ENCODE measurements around the gene CTU1. TPM values are rescaled to one million over a fixed set of nuclear protein-coding genes. Genes with fewer than 3 reads are reported as not detected.

Gene CTU1
- total RNA-seq, 1 experiment from 2014 or later, result 12.7 TPM

GRCh38 chr19:51141181-51141580 lies 33.0 kb upstream of the CTU1 start:
- H3K27ac Mint-ChIP-seq (ENCODE audit: low read depth, unreplicated experiment), result no peak overlapping the region
- no peak for DNase-seq (ENCODE audit: unreplicated experiment)

DNA sequence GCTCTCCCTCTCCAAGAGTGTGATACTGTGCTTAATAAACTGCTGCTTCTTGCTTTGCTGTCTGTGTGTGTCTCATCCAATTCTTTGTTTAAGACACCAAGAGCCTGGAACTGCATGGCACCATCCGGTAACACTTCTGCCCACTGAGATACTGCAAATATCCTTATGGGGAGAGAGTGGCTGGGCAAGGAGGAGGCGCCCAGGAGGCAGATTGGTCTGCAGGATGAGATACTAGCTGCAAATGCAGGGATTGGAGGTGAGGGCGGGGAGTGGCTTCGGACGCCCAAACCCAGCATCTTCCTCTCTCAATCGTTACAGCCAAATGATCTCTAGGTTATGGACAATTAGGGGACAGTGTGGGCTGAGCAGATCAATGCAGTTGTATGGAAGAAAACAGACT lies 32.2 kb upstream of the CTU1 start:
- ChIA-PET POLR2A (no interaction called here), CTCF (no interaction called here)
- Mint-ChIP-seq H3K36me3 (ENCODE audit: insufficient read depth, unreplicated experiment) (no peaks in the 10 kb centered on the region), H3K27ac (ENCODE audit: low read depth, unreplicated experiment) (no peak overlapping the region), H3K4me1 (ENCODE audit: insufficient read depth, unreplicated experiment) (no peaks in the 10 kb centered on the region), H3K9me3 (ENCODE audit: unreplicated experiment) (peaks cover 10% of the 10 kb centered on the region), H3K27me3 (ENCODE audit: insufficient read depth, unreplicated experiment) (no peaks in the 10 kb centered on the region), H3K4me3 (ENCODE audit: unreplicated experiment) (no peak overlapping the region)
- no peak for TF ChIP-seq CTCF (IDR thresholded peaks at IDR 0.05; ENCODE audit: unreplicated experiment)
- DNase-seq (ENCODE audit: unreplicated experiment), result no peak
- BruUV-seq (replicated peaks), result no TSS peak
- intact Hi-C loops (cut with micrococcal nuclease), result no loop called here

More at GRCh38 chr19:51141181-51141580, 33.0 kb upstream of the CTU1 start:
- Mint-ChIP-seq H3K4me1 (ENCODE audit: insufficient read depth, unreplicated experiment) (no peaks in the 10 kb centered on the region), H3K36me3 (ENCODE audit: insufficient read depth, unreplicated experiment) (peaks cover 5% of the 10 kb centered on the region), H3K9me3 (ENCODE audit: unreplicated experiment) (peaks cover 10% of the 10 kb centered on the region), H3K27me3 (ENCODE audit: insufficient read depth, unreplicated experiment) (no peaks in the 10 kb centered on the region), H3K4me3 (ENCODE audit: unreplicated experiment) (no peak overlapping the region)
- no TSS peak for BruUV-seq (replicated peaks)
- ChIA-PET POLR2A (no interaction called here), CTCF (interaction anchor here (0.6 kb wide), 1 partner anchor 566 kb away, joined by 5 read pairs; no protein-coding TSS in a partner anchor)
- intact Hi-C loops (cut with micrococcal nuclease), result no loop called here
- no peak for TF ChIP-seq CTCF (IDR thresholded peaks at IDR 0.05; ENCODE audit: unreplicated experiment)

GRCh38 chr19:51139299-51140014 lies 31.2 kb upstream of the CTU1 start:
- Mint-ChIP-seq H3K4me1 (ENCODE audit: insufficient read depth, unreplicated experiment) (no peaks in the 10 kb centered on the region), H3K27ac (ENCODE audit: low read depth, unreplicated experiment) (no peak overlapping the region), H3K4me3 (ENCODE audit: unreplicated experiment) (no peak overlapping the region), H3K36me3 (ENCODE audit: insufficient read depth, unreplicated experiment) (no peaks in the 10 kb centered on the region), H3K27me3 (ENCODE audit: insufficient read depth, unreplicated experiment) (no peaks in the 10 kb centered on the region), H3K9me3 (ENCODE audit: unreplicated experiment) (peaks cover 10% of the 10 kb centered on the region)
- CTCF ChIA-PET, result interaction anchor here (0.7 kb wide), 1 partner anchor 29 kb away, joined by 3 read pairs; no protein-coding TSS in a partner anchor
- POLR2A ChIA-PET, result interaction anchor here (0.7 kb wide), 1 partner anchor 69 kb away, joined by 3 read pairs; no protein-coding TSS in a partner anchor
- intact Hi-C loops (cut with micrococcal nuclease), result no loop called here
- DNase-seq (ENCODE audit: unreplicated experiment), result no peak
- no TSS peak for BruUV-seq (replicated peaks)
- no peak for TF ChIP-seq CTCF (IDR thresholded peaks at IDR 0.05; ENCODE audit: unreplicated experiment)

DNA sequence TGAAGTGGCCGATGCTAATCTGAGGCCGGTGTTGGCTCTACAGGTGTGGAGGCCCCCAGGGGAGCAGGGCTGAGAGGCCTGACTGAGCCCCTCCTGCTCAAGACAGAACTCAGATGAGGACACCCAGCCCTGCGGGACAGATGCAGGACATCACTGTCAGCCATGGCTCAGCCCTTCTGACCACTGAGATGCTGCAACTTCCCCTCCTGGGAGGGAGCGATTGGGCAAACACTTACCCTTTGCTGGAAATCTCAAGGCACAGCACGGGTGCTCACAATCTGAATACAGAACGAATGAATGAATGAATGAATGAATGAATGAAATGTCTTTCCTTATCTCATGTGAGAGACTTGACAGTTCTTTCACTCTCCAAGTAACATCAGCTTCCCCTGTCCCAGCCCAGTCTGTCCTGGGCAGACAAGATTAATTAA lies 30.4 kb upstream of the CTU1 start:
- Mint-ChIP-seq H3K4me1 (ENCODE audit: insufficient read depth, unreplicated experiment) (no peaks in the 10 kb centered on the region), H3K27me3 (ENCODE audit: insufficient read depth, unreplicated experiment) (no peaks in the 10 kb centered on the region), H3K36me3 (ENCODE audit: insufficient read depth, unreplicated experiment) (no peaks in the 10 kb centered on the region), H3K4me3 (ENCODE audit: unreplicated experiment) (no peak overlapping the region), H3K9me3 (ENCODE audit: unreplicated experiment) (peaks cover 10% of the 10 kb centered on the region), H3K27ac (ENCODE audit: low read depth, unreplicated experiment) (no peak overlapping the region)
- intact Hi-C loops (cut with micrococcal nuclease), result no loop called here
- ChIA-PET CTCF (interaction anchor here (1.0 kb wide), 1 partner anchor 122 kb away, joined by 3 read pairs; no protein-coding TSS in a partner anchor), POLR2A (no interaction called here)
- BruUV-seq (replicated peaks), result no TSS peak
- no peak for TF ChIP-seq CTCF (IDR thresholded peaks at IDR 0.05; ENCODE audit: unreplicated experiment)
- no peak for DNase-seq (ENCODE audit: unreplicated experiment)

Data from MCF 10A (cell line).